ENCODE measurements around the gene BMP2. TPM values are rescaled to one million over a fixed set of nuclear protein-coding genes. Genes with fewer than 3 reads are reported as not detected.

Gene BMP2
- total RNA-seq, 1 donor from 2014 or later = 0.58 TPM

DNA sequence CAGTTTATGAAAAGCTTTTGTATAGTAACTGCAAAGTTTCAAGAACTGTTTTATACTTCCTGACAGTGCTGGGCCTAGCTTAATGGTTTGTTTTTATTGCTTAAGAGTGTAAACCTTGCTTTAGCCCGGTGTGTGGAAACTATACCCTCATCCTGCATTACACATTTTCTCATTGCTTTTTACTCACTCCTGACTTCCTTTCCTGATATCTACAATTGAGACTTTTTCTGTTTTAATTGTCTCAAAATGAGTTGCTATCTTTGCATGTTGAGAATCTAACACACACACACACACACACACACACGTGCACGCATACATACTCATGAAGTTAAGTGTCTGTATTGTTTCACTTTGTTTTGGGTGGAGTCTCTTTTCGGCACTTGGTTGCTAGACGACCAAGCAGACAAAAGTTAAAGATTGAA is 16.7 kb downstream of the BMP2 start:
- Mint-ChIP-seq H3K4me3 (no peak overlapping the region), H3K9me3 (no peaks in the 10 kb centered on the region), H3K36me3 (ENCODE audit: low read depth) (no peaks in the 10 kb centered on the region), H3K4me1 (peaks cover 7% of the 10 kb centered on the region), H3K27ac (ENCODE audit: unreplicated experiment) (no peak overlapping the region), H3K27me3 (ENCODE audit: low read depth) (peaks cover 5% of the 10 kb centered on the region)
- TF ChIP-seq, protein P1, sequence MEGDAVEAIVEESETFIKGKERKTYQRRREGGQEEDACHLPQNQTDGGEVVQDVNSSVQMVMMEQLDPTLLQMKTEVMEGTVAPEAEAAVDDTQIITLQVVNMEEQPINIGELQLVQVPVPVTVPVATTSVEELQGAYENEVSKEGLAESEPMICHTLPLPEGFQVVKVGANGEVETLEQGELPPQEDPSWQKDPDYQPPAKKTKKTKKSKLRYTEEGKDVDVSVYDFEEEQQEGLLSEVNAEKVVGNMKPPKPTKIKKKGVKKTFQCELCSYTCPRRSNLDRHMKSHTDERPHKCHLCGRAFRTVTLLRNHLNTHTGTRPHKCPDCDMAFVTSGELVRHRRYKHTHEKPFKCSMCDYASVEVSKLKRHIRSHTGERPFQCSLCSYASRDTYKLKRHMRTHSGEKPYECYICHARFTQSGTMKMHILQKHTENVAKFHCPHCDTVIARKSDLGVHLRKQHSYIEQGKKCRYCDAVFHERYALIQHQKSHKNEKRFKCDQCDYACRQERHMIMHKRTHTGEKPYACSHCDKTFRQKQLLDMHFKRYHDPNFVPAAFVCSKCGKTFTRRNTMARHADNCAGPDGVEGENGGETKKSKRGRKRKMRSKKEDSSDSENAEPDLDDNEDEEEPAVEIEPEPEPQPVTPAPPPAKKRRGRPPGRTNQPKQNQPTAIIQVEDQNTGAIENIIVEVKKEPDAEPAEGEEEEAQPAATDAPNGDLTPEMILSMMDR (conservative IDR thresholded peaks at IDR 0.05) = no peak
- no peak for DNase-seq (ENCODE audit: low read depth, low spot score)

DNA sequence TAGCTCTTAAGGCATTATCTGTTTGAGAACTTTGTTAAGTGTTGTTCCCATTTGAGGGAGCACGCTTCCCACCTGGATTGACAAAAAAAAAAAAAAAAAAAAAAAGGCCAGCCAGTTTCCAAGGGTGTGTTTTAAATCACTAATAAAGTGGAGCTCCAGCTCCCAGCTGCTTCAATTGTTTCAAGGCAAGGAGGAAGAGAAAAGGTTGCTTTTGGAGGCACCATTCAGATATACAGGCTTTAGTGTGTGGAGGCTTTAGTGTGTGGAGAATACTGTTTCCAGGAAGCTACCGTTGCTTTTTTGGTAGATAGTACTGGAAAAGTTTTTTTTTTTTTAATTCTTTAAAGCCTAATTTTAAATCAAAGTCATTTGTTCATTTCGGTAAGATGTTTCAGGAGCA is 17.3 kb downstream of the BMP2 start:
- no peak overlapping the region for H3K4me3 Mint-ChIP-seq
- TF ChIP-seq, protein P1 (conservative IDR thresholded peaks at IDR 0.05) = no peak
- no peak overlapping the region for H3K27ac Mint-ChIP-seq (ENCODE audit: unreplicated experiment)
- no peak for DNase-seq (ENCODE audit: low read depth, low spot score)
- peaks cover 7% of the 10 kb centered on the region for H3K4me1 Mint-ChIP-seq
- H3K9me3 Mint-ChIP-seq = no peaks in the 10 kb centered on the region
- H3K27me3 Mint-ChIP-seq (ENCODE audit: low read depth) = peaks cover 5% of the 10 kb centered on the region
- no peaks in the 10 kb centered on the region for H3K36me3 Mint-ChIP-seq (ENCODE audit: low read depth)

DNA sequence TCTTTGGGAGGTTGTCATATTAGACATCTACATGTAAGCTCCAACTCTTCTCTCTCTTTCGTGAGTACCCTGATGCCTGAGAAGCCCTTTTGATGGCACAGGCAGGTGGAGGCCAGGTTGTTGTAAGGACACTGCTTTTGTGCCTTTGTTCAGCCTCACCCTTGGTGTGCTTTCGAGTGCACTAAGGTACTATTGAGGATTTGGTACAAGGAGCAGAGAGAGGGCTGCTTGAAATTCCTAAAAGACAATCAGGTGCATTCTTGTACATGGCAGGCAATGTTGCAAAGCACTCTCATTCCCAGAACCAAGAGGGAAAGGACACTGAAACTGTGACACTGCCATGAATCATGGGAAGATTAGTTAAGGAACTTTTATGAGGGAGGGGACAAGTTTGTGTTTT is 19.1 kb downstream of the BMP2 start:
- TF ChIP-seq, protein P1 (conservative IDR thresholded peaks at IDR 0.05) = no peak
- H3K27me3 Mint-ChIP-seq (ENCODE audit: low read depth) = peaks cover 5% of the 10 kb centered on the region

DNA sequence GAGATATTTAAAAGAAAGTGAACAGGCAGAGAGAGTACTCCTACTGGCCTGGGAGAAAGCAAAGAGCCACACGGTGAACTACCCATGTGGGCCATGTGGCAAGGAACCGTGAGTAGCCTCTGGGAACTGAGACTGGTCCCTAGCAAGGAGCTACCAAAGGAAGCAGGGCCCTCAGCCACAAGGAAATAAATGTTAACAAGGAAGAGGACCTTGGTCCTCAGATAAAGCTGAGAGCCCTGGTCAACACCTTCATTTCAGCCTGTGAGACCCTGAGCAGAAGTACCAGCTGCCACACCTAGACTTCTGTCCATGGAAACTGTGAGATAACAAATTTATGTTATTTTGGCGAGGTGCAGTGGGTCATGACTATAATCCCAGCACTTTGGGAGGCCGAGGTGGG is 25.3 kb downstream of the BMP2 start:
- DNase-seq (ENCODE audit: low read depth, low spot score) = no peak
- Mint-ChIP-seq H3K27me3 (ENCODE audit: low read depth) (peaks cover 24% of the 10 kb centered on the region), H3K9me3 (no peaks in the 10 kb centered on the region), H3K4me3 (no peak overlapping the region), H3K27ac (ENCODE audit: unreplicated experiment) (no peak overlapping the region), H3K36me3 (ENCODE audit: low read depth) (no peaks in the 10 kb centered on the region), H3K4me1 (no peaks in the 10 kb centered on the region)
- TF ChIP-seq, protein P1 (conservative IDR thresholded peaks at IDR 0.05) = no peak

More for the DNA sequence above, 19.1 kb downstream of the BMP2 start:
- no peaks in the 10 kb centered on the region for H3K9me3 Mint-ChIP-seq
- no peak for DNase-seq (ENCODE audit: low read depth, low spot score)
- H3K27ac Mint-ChIP-seq (ENCODE audit: unreplicated experiment) = no peak overlapping the region
- H3K4me3 Mint-ChIP-seq = no peak overlapping the region
- peaks cover 7% of the 10 kb centered on the region for H3K4me1 Mint-ChIP-seq
- no peaks in the 10 kb centered on the region for H3K36me3 Mint-ChIP-seq (ENCODE audit: low read depth)

DNA sequence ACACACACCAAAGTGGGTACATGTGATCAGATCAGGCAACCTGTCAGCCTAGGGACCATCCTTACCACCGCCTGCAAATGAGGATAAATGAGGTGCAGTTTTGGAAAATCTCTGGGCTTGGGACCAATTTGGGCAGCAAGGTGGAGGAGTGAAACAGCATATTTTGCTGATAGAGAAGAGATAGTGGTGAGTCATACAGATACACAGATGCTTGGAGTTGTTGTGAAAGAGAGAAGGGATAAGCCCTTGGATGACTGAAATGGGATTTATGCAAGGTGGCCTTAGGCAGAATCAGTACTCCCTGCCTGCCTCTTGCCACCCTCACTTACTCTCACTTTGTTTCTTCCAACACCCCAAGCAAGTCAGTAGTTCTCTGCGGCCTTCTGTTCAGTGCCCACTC is 34.7 kb downstream of the BMP2 start:
- Mint-ChIP-seq H3K27ac (ENCODE audit: unreplicated experiment) (no peak overlapping the region), H3K9me3 (peaks cover 3% of the 10 kb centered on the region), H3K4me3 (no peak overlapping the region), H3K27me3 (ENCODE audit: low read depth) (peaks cover 6% of the 10 kb centered on the region), H3K4me1 (no peaks in the 10 kb centered on the region), H3K36me3 (ENCODE audit: low read depth) (no peaks in the 10 kb centered on the region)
- DNase-seq (ENCODE audit: low read depth, low spot score) = no peak
- TF ChIP-seq, protein P1 (conservative IDR thresholded peaks at IDR 0.05) = no peak

DNA sequence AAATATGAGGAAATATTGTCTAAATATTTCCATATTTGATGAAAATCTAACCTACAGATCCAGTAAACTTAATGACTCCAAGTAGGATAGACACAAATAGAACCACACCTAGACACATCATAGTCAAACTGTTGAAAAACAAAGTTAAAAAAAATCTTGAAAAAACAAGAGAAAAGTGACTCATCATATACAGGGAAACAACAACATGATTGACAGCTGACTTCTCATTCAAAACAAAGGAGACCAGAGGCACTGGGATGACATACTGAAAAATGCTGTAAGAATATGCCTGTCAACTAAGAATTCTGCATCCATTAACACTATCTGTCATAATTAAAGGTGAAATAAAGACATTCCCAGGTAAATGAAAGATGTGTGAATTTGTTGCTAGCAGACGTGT is 38.8 kb downstream of the BMP2 start:
- TF ChIP-seq, protein P1 (conservative IDR thresholded peaks at IDR 0.05) = no peak
- H3K4me1 Mint-ChIP-seq = peaks cover 5% of the 10 kb centered on the region
- no peak for DNase-seq (ENCODE audit: low read depth, low spot score)
- no peaks in the 10 kb centered on the region for H3K27me3 Mint-ChIP-seq (ENCODE audit: low read depth)
- no peak overlapping the region for H3K27ac Mint-ChIP-seq (ENCODE audit: unreplicated experiment)
- no peak overlapping the region for H3K4me3 Mint-ChIP-seq
- peaks cover 3% of the 10 kb centered on the region for H3K9me3 Mint-ChIP-seq
- H3K36me3 Mint-ChIP-seq (ENCODE audit: low read depth) = no peaks in the 10 kb centered on the region
